Ramos (cell line): ENCODE results near the gene FAM171A2.
"Not testable (repeated sequence)": the region's sequence is repeated elsewhere in the genome, so short reads cannot be mapped to it uniquely, and the experiment has no call there.

ENCODE experiments used
- in situ Hi-C: fragments of 300-500 bp; cut with MboI; formaldehyde crosslinking; loops from one replicate; pipeline ENCODE4 v1.14.3; 2022; ENCODE audit warnings: low sequenced_read_pairs; ENCODE audit not compliant: unreplicated experiment

FAM171A2 gene

DNA sequence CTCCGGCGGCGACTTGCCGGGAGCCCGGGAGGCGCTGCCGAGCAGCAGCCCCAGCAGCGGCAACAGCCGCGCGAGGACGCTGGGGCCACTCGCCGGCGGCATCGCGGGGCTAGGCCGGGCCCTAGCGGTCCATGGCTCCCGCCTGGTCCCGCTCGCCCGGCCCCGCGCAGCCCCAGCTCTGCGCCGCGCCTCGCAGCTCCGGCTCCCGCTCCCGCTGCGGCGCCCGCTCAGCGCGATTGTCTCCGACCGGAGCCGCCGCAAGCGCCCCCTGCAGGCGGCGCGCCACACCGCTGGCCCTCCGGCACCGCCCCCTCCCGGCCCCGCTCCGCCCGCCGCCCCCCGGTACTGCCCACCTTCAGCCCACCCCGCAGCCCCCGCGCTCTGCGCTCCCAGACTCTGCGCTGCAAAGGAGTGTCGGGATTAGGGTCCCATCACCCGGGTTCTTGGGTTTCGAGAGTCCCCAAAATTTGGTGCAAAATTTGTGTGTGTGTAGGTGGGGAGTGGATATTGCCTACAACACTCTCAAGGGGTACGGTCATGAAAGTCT is at the start of gene FAM171A2:
Gene FAM171A2 (minus strand): TSS at position 241 of the 547 bp plus-strand sequence. CDS start 139 bp downstream, at position 102.
- in situ Hi-C loops = no loop called here

DNA sequence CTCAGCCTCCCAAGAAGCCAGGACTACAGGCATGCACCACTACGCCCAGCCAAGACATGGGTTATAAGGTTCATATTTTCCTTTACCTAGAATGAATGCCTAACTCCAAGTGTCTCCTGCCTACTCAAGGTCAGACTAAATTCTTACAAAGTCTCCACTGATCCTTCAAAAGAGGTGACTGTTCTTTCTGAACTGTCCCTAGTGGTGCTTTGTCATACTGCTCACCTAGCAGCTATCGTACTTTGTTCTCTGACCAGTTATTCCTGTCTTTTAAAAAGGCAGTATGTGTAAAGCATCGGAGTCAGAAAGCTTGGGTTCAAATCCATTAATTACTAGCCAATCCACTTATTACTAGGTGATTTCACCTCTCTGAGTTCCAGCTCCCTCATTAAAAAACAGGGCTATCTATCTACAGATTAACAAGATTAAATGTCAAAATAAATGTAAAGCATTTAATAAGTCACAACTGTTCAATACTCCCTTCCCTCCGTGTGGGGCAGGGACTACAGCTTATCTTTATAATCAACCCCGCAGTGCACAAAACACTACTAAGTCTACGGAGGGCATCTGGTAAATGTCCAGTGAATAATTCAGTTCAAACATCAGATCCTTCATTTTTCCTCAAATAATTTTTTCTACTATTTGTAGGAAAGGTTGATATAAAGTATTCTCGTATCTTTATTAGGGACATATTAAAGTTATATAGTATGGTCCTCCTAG is 45.8 kb upstream of the FAM171A2 start:
- in situ Hi-C loops = no loop called here

DNA sequence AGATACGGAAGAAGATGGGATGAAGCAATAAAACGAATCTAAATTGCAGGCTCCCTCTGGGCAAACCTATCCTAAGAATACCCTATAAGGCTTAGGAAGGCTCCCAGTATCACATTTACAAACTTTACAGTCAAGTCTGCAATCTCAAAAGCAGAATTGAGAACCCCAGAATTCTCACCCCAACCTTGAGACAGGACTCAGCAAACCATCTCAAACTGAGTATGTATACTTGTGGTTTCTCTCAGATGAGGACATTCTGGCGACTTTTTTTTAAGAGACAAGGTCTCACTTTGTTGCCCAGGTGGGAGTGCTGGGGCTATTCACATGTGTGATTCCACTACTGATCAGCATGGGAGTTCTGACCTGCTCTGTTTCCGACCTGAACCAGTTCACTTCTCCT is 45.1 kb upstream of the FAM171A2 start:
- in situ Hi-C loops = no loop called here

DNA sequence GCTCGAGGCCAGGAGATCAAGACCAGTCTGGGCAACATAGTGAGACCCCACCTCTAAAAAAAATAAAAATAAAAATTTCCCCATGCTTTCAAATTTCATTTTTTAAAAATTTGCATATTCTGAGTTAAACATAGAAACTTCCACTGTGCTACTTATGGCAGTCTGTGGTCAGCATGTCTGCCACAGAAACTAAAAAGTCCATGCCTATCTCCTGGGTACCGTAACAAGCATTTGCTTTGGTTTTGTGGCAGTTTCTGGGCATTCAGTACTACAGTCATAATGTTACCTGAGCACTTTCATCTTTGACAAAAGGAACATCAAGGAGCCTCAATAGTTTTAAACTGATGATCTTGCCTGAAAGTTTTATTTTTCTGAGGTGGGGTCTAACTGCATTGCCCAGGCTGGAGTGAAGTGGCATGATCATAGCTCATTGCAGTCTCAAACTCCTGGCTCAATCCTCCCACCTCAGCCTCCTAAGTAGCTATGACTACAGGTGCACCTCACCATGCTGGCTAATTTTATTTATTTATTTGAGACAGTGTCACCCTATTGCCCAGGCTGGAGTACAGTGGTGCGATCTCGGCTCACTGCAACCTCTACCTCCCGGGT is 39.0 kb upstream of the FAM171A2 start:
- in situ Hi-C loops = no loop called here

DNA sequence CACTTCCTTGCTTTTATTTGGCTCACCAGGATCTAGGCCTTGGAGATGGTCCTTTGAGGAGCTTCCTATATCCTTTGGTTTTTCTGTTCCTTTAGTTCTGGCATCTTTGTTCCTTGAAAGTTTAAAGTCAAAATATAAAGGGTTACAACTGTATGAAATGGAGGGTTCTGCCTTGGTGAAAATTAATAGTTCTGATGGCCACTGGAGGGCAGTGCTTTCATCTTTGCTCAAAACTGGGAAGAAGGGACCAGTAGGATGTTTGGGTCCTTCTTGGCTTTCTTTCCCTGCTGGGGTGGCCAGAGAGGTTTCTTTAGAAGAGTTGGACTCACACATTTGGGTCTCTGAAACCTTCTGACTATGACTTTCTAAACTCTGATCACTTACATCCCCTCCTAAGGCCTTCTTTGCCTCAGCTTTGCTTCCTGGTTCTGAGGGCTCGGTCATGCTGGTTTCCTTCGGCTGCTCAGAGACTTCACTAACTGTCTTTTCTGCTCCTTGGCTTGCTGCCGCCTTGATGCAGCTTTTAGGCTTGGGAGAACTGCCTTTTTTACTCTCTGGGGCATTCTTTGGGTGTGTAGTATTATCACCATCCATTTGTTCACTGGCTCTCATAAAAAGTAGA is 36.7 kb upstream of the FAM171A2 start:
- in situ Hi-C loops = no loop called here

DNA sequence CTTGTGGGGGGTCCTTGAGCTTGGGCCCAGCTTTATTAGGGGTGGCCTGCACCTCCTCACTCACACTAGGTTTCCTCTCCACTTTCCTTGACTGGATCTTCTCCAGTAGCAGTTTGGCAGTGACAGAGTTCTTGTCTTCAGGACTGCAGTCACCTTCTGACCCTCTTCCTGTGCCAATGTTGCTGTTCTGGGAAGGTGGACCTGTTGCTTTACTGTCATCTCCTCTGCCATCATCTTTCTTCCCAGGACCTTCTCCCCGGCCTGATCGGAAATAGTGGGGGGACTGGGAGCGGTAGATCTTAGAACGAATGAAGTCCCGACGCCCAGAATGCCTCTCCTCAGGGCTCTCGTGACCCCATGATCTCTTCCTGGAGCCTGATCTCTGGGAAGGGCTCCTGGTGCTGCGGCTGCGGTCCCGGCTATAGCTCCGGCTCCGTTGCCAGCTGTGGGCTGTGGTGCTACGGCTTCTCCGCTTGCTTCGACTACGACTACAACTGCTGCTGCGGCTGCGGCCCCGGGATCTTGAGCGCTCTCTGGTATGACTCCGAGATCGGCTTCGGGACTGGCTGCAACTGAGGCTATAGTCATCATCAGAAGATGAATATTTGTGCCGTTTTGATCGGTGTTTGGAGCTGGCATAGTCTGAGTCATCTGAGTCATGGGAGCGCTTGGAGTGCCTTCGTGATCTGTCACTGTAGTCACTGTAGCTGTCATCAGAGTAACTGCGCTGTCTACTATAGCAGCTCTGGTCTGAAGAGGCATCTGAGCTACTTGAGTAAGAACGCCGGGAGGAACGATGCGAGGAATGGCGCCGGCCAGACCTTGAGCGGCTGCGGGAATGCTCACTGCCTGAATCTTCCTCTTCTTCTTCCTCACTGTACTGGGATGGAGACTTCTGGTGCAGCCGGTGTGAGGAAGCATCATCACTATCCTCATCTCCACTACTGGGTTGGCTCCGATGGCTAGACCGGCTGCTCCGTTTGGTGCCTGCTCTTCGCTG is 35.3 kb upstream of the FAM171A2 start:
- in situ Hi-C loops = no loop called here

DNA sequence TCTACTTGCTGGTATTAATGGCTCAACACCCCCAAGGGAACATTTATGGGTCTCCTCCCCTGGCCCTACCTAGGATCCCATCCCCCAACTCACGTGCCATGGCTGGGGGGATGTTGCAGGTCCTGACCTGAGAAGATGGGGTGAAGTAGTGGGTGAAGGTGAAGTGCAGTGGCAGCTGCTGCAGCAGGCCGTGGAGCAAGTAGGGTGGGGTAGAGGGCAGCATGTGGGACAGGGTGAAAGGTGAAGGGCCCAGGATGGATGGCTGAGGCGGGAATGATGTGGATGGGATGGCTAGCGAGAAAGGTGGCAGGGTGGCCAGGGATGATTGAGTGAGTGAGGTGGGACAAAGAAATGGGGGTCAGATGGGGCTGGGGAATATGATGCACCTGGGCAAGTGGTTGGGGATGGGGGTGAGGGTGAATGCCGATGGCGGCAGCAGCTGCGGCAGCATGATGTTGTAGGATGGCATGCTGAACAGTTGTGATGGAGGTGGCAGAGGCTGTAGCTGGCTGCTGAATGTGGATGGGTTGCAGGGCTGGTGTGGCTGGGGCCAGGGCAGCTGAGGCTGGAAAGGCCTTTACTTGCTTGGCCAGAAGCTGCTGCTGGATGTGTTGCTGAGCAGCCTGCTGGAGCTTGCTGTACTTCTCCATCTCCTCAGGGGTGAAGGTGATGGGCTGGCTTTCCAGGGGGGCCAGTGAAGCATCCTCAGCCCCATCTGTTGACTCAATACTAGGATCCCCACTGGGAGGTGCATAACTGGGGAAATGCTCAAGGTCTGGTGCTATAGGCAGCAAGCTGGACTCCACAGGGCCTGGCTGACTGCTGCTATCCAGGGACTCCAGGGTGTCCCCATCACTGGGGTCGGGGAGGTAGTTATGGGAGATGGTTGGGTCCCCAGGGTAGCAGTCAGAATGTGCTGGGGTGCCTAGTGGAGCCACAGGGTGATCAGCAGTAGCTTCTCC is 34.1 kb upstream of the FAM171A2 start:
- in situ Hi-C loops = no loop called here

DNA sequence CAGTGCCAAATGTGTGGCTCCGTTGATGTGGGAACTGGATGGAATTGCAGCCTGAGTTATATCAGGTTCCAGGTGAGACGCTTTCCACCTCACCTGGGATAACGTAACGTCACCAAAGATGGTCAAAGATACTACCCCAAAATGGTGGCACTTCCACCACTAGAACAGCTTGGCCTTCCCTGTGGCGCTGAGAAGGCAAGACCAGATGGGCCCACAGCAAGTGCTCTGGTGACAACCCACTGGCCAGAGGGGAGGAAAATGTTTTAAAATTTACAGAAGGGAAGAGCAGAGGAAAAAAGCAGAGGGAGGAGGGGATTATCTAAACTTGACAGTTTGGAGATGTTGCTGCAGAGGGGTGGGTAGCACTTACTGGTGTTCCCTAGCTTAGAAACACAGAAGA is 33.3 kb upstream of the FAM171A2 start:
- in situ Hi-C loops = no loop called here

DNA sequence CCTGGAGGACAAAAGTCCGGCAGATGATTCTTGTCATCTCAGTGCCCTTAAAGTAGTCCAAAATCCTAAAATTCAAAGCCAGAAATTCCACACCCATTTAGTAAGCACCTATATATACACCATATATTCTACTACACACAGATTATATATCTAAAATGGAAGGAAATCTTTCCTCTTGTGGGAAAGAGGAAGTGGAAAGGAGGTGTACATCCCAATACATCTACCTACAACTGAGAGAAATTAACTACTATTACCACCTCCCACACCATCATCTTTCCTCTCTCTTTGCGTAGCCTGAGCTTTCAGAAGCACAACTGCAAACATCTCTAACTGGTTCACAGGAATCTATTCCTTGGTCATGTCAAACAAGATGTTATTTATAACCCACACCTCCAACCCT is 31.2 kb upstream of the FAM171A2 start:
- in situ Hi-C loops = no loop called here

DNA sequence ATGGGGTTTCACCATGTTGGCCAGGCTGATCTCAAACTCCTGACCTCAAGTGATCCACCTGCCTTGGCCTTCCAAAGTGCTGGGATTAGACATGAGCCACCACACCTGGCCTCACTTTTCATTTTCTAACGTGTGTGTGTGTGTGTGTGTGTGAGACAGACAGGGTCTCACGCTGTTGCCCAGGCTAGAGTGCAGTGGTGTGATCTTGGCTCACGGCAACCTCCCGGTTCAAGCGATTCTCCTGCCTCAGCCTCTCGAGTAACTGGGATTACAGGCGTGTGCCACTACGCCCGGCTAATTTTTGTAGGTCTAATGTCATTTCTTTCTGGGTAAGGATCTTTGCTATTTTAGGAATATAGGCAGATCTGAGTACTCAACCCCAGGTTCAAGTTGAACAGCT is 30.5 kb upstream of the FAM171A2 start:
- in situ Hi-C loops = not testable (repeated sequence)

DNA sequence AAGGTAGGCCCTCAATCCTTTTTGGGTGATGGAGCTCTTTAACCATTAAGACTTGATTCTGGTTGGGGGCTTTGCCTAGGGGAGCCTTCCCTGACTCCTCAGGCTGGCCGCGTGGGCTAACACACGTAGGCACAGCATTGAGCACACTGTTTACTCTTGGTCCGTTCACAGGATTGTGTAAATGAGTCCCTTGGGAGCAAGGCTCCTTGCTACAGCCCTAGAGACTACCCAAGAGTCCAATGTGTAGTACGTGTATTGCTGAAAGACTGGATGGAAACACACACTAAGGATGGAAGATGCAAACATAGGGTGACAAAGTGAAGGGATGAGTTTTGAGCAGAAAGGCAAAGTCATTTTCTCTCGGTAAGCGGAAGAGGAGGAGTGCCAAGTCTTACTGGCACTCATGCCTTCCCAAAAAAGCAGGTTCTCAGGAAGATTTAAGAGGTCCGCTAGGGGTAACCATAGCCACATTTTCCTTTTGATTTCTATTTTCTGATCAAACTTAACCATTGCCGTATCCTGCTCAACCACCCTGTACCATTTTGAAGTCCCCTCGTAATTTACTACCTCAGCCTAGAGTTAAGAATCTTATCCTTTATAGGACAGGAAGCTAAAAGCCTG is 26.7 kb upstream of the FAM171A2 start:
- in situ Hi-C loops = no loop called here

DNA sequence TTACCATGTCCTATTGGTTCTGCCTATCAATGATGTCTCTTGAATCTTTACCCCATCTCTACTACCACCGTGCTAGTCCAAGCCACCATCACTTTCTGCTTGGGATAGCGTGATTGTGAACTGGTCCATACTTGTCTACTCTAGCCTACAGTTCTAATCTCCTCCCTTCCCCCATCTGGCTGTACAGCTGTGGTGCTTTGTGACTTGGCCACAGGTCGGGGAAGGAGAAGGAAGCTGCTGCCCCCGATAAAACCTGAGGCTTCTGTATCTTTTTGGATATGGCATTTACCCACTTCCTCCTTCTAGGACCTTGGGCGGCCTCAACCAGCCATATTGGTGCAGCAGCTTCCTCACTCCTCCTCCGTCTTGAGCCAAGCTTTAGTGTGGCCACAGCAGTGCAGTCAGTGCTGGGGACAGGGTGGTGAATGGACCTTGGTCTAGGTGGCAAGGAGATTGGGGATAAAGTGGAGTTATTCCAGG is 26.1 kb upstream of the FAM171A2 start:
- in situ Hi-C loops = no loop called here

DNA sequence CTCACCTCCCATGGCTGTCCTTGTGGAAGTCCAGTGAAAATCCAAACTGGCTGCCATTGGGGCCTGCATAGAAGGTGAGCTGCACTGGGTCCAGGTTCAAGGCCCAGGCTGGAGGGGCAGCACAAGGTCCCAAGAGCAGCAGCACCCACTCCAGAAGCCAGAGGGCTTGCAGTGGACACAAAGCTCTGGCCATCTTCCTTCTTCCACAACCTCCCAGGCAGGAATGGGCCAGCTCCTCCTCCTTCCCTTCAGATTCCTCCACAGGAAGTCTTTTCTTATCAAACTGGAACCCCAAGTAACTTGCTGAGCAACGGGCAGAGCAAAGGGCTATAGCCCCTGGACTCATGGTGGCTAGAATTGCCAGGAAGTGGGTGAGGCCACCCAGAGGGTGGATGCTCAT is 25.6 kb upstream of the FAM171A2 start, which contains the start of gene ITGA2B:
Gene ITGA2B (minus strand): TSS at position 369 of the 400 bp plus-strand sequence. CDS start 176 bp downstream, at position 193.
- in situ Hi-C loops = no loop called here

DNA sequence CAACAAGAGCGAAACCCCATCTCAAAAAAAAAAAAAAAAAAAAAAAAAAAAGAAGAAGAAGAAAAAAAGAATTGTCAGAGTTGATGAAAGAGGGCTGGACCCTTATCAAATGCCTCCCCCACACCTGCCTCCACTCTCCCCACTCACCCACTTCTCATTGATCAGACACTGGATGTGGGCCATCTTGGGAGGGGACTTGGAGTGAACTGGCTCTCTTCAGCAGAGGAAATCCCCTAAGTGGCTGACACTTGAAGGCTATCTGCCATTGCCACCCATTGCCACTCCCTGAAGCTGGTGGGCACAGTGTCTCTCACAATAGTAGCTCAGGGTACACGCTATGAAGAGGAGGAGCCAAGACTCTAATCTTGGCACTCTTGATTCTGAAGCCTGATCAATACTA is 24.2 kb upstream of the FAM171A2 start:
- in situ Hi-C loops = no loop called here

DNA sequence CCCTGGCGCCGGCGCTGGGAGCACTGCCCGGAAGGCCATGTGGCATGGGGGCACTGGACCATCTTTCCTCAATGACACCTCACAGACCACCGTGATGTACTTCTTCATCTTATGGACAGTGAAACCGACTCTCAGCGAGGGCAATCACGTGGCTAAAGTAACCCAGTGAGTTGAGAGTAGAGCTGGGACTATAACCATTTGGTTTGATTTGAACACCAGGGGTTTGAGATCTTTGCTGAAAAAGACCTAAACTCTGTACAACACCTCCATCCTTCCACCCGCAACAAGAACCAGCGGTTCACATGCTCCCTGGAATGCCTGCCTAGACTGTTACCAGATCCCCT is 22.5 kb upstream of the FAM171A2 start:
- in situ Hi-C loops = no loop called here

DNA sequence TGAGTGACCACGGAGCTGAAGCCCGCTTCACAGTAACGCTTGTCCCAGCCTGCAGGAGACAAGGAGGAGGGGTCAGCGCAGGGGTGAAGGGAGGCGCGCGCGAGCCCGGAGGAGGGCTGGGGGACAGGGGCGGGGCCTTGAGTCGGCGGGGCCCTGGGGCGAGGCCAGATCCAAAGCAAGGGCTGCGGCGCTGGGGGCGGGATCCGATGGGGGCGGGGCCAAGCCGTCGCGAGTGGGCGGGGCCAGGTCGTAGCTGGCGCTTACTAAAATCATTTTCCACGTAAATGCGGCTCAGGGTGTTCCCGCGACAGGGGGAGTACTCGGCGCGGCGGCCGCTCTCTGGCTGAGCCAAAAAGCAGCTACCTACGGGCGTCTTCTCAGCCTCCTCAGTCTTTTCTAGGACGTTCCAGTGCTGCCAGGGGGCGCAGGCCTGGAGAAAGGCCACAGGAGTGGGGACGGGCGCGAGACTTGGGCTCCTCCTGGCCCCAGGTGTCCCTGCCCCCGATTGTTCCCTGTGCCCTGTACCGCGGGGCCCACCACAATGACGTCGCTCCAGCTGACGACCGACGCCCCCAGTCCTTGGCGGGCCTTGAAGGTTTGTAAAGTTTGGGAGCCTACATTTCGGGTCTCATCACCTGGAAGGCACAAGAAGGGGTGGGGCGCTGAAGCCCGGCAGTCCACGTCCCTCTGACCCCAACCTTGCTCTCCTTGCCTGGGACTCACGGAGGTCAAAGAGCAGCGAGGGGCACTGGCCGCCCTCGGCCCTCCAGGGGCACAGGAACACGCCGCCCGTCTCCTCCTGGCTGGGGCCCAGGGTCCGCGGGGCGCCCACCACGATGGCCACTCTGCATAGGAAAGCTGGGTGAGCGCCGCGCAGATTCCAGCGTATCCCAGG is 21.9 kb upstream of the FAM171A2 start:
- in situ Hi-C loops = no loop called here

DNA sequence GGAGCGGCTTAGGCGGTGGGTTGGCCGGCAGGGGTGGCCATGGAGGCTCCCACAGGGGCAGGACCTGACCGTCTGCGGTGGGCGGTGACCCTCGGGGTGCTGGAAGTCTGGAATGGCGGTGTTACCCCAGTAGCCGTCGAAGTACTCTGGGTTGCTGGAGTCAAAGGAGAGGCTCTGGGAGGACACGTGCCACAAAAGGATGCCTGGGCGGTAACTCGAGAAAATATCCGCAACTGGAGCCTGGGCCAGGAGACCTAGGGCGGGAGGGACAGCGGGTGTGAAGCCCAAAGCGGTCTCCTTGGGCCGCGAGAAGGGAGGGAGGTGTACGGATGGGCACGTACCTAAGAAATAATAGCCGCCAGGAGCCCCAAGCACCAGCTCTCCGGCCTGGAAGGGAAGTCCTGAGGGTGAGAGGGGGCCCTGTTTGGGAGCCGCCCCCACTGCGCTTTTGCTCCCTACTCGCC is 21.2 kb upstream of the FAM171A2 start:
- in situ Hi-C loops = no loop called here
